Activated naive CD4-positive, alpha-beta T cell treated with anti-CD3 and anti-CD28 coated beads, Interleukin-2, amount 50 U/mL, for 24 hours (primary cell): ENCODE measurements around the gene SYT2.
"Not testable (repeated sequence)": the region's sequence is repeated elsewhere in the genome, so short reads cannot be mapped to it uniquely, and the experiment has no call there.

Experiments used
- H3K27ac Mint-ChIP-seq: one replicate; pipeline ENCODE4 v1.8.0; 2021; ENCODE audit warnings: mild to moderate bottlenecking, mixed read lengths
- H3K27me3 Mint-ChIP-seq: one replicate; pipeline ENCODE4 v1.8.0; 2021; ENCODE audit warnings: mixed read lengths
- H3K36me3 Mint-ChIP-seq: one replicate; pipeline ENCODE4 v1.8.0; 2021; ENCODE audit warnings: mixed read lengths
- H3K4me1 Mint-ChIP-seq: one replicate; pipeline ENCODE4 v1.8.0; 2021; ENCODE audit warnings: mixed read lengths
- H3K4me3 Mint-ChIP-seq: one replicate; pipeline ENCODE4 v1.8.0; 2021; ENCODE audit warnings: mild to moderate bottlenecking, mixed read lengths
- H3K9me3 Mint-ChIP-seq: one replicate; pipeline ENCODE4 v1.8.0; 2021; ENCODE audit warnings: mixed read lengths

The SYT2 gene

DNA sequence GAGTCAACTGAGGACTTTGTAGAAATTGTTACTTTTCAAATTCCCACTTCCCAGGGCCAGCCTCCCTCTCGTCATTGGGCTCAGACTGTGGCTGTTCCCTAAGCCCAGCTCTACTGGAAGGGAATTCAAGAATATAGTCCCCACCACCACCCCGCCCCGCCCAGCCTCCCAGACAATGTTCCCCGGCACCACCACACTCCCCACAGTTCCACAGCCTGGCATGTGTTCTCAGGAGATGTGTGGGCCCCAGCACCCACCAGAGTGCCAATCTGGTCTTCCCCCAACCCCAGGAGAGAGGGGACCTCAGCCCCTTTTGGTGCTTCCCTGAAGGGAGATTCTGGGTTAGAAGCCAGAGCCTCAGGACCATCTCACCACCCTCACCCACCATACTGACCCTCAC, 120.1 kb downstream of the SYT2 start:
- no peaks in the 10 kb centered on the region for H3K36me3 Mint-ChIP-seq
- H3K27ac Mint-ChIP-seq = no peak overlapping the region
- H3K4me1 Mint-ChIP-seq = no peaks in the 10 kb centered on the region
- no peaks in the 10 kb centered on the region for H3K9me3 Mint-ChIP-seq
- H3K27me3 Mint-ChIP-seq = no peaks in the 10 kb centered on the region
- no peak overlapping the region for H3K4me3 Mint-ChIP-seq

DNA sequence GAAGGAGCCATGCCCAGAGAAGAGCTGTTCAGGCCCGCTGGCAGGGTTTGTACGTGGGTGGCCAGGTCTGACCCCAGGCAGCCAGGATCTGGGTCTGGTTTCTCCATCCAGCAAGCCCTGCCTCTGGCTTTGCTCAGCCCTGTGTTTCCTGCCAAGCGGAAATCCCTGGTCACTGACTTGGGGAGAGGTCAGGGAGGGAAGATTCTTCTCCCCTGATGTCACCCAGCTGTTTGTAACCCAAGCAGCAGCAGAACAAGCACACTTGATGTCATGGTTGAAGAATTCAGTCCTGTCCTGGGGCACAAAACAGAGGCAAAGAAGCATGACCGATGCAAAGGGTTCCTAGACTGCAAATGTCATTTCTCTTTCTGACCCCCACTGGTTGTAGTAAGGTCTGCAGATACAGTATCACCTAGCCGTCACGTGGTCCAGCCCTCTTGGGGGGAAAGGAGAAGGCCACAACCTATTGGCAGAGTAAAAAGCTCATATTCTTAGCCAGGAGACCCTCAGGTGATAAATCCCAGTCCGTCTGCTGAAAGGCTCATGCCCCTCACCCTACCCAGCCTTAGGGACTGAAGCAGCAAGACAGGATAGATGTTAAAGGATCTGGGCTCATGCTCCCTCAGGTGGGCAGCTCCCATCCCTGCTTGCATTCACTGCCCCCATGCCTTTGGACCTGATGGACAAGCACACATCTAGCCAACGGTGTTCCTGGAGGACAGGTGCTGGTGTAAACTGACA, 120.9 kb downstream of the SYT2 start:
- H3K27me3 Mint-ChIP-seq = no peaks in the 10 kb centered on the region
- H3K27ac Mint-ChIP-seq = no peak overlapping the region
- no peaks in the 10 kb centered on the region for H3K36me3 Mint-ChIP-seq
- H3K9me3 Mint-ChIP-seq = no peaks in the 10 kb centered on the region
- H3K4me1 Mint-ChIP-seq = no peaks in the 10 kb centered on the region
- no peak overlapping the region for H3K4me3 Mint-ChIP-seq

DNA sequence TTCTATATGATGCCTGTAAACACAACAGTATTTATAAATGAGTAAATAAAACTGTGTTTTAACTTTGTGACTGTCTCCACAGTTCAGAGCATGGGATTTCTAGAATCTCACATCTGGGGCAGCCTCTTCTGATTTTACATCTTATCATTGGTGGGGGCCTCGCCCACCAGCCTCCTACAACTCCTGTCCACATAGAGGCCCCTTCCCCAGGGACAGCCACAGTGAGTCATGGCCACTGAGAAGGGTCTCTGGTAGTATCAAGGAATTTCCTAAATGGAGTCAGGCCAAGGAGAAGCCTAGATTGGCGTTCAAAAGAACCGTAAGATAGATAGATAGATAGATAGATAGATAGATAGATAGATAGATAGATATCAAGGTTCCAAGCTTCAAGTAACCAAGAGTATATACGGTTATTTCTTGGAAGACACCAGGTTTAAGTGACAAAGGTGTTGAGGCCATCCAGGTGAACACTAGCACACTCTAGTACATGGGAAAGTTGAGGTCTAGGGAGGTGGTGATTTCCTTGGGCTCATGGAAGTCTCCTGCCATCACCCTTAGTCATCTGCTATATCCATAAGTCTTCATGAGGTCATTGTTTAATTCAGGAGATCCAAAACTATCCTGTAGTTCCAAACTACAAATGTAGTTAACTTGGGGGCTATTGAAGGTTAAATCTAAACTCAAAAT, 121.6 kb downstream of the SYT2 start:
- H3K36me3 Mint-ChIP-seq = no peaks in the 10 kb centered on the region
- H3K4me1 Mint-ChIP-seq = no peaks in the 10 kb centered on the region
- no peak overlapping the region for H3K27ac Mint-ChIP-seq
- no peak overlapping the region for H3K4me3 Mint-ChIP-seq
- no peaks in the 10 kb centered on the region for H3K27me3 Mint-ChIP-seq
- H3K9me3 Mint-ChIP-seq = no peaks in the 10 kb centered on the region

DNA sequence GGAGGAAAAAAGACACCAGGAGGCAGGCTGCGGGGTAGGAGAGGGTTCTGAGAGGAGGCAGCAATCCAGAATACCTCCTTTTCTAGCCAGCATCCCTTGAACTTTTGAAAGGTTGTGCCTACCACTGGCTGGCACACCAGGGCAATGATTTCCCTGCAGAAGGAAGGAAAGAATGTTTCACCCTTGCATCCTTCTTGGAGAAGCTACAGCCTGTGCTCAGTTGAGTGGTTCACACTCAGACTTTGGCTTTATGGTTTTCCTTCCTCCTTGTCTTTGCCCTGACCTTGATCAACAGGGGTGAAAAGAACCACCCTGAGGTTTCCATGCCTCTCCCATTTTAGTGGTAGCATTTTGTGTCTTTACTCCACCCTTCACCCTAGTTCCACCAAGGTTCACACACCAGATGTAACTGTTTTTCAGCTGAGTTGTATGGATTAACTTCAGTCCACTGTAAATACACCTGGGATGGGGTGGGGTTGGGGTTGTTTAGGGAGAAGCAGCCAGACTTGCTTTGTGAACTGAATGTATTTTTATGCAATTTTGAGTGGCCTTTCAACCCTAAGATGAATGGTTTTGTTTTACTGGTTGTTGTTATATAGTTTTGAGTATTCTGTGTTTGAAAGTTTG, 122.3 kb downstream of the SYT2 start:
- Mint-ChIP-seq H3K36me3 (no peaks in the 10 kb centered on the region), H3K9me3 (no peaks in the 10 kb centered on the region), H3K27me3 (no peaks in the 10 kb centered on the region), H3K27ac (peak overlapping the region; percentile 47), H3K4me3 (no peak overlapping the region), H3K4me1 (no peaks in the 10 kb centered on the region)

DNA sequence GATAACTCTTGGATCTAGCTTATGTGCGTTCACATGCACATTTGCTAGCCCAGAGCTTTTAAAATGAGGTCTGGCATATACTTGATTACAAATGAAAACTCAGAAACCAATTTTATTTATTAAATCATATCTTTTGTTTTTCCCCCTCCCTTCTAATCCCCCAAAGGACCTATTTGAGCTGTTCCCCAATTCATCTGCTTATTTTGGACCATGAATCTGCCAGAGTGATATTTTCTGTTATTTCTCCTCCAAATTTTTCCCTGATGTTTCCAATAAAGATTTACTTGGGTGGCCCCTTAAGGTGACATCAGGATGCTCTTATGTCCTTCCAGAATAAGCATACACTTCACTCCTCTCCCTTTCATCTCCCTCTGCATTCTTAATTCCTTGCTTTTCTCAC, 123.4 kb downstream of the SYT2 start:
- no peaks in the 10 kb centered on the region for H3K9me3 Mint-ChIP-seq
- no peaks in the 10 kb centered on the region for H3K27me3 Mint-ChIP-seq

DNA sequence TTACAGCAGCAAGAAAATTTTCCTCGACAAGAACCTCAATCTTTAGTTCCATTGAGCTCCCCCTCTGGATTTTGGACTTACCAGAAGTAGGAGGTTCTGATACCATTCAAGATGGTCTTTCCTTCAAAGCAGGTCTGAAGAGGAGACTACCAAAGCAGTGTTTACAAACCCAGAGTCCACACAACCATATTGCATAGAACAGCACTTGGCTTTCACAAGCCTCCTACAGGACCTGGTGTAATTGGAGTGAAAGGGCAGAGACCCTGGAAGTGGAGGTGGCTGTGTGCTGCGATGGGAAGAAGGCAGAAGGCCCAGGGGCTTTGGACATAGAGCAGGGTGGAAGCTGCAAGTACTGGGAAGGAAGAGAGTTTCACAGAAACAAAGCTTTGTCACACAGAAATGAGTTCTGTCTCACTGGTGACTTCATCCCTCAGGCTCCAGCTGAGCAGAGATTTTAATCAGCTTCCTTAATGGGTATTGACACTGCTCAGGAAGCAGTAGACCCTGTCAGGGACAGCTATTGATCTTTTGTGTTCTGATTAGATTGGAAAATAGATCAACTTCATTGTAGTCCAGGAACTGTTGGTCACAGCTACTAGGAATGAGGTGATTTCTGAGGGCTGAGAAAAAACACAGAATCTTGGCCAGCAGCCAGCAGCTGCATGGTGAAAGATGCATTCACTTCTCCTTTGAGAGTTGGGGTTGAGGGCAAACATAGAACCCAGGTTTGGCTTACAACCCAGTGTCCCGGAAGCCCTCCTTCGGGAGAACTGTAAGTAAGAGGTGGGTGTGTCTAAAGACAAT, 124.0 kb downstream of the SYT2 start:
- Mint-ChIP-seq H3K27ac (no peak overlapping the region), H3K9me3 (no peaks in the 10 kb centered on the region), H3K27me3 (no peaks in the 10 kb centered on the region), H3K4me3 (no peak overlapping the region), H3K36me3 (peaks cover 7% of the 10 kb centered on the region), H3K4me1 (no peaks in the 10 kb centered on the region)

More for the DNA sequence above, 123.4 kb downstream of the SYT2 start:
- no peaks in the 10 kb centered on the region for H3K4me1 Mint-ChIP-seq
- peaks cover 5% of the 10 kb centered on the region for H3K36me3 Mint-ChIP-seq
- H3K27ac Mint-ChIP-seq = no peak overlapping the region
- H3K4me3 Mint-ChIP-seq = no peak overlapping the region

DNA sequence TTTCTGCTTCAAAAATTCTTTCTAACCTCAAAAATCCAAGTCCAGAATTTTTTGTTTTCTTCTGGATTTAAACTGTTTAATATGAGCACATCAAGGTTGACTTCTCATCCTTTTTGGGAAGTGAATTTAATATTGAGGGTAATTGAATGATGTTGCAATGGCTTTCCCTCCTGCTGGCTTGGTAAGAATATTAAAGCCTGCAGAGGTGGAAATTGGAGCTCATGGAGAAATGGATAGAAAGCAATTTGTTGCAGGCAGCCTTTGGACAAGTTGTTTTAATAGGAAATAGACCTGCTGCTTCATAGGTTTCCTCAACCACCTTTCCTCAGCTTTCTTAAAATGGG, 124.7 kb downstream of the SYT2 start:
- Mint-ChIP-seq H3K36me3 (peaks cover 10% of the 10 kb centered on the region), H3K27ac (no peak overlapping the region), H3K27me3 (no peaks in the 10 kb centered on the region)

DNA sequence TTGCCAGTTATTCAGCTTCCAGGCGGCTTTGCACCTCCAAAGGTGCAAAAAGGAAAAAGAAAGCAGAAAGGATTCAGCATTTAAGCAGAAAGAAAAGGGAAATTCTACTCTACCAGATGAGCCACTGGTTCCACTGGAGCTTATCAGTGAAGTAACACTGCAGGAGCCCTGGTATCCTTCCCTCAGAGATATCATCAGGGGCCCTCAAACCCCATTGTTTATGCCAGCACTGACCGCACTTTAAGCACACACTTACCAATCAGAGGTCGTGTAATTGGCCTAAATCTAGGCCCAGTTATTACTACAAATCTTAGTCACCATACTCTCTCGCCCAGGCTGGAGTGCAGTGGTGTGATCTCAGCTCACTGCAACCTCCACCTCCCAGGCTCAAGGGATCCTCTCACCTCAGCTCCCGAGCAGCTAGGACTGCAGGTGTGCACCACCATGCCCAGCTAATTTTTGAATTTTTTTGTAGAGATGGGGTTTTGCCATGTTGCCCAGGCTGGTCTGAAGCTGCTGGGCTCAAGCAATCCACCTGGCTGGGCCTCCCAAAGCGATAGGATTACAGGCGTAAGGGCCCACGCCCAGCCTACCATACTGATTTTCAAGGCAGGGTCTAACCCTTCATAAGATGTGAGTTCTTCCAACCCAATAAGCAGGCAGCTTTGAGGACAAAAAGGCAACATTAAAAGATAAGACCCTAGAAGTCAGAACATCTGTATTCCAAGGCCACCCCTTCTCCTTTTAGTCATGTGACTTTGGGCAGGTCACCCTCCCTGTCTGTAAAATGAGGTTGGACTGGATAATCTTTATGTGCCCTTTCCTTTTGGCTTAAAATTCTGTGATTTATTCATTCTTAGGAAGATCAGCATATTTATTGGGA, 125.3 kb downstream of the SYT2 start:
- Mint-ChIP-seq H3K9me3 (no peaks in the 10 kb centered on the region), H3K4me3 (no peak overlapping the region), H3K4me1 (no peaks in the 10 kb centered on the region), H3K36me3 (peaks cover 11% of the 10 kb centered on the region), H3K27ac (no peak overlapping the region), H3K27me3 (no peaks in the 10 kb centered on the region)

More for the DNA sequence above, 124.7 kb downstream of the SYT2 start:
- no peak overlapping the region for H3K4me3 Mint-ChIP-seq
- no peaks in the 10 kb centered on the region for H3K9me3 Mint-ChIP-seq
- no peaks in the 10 kb centered on the region for H3K4me1 Mint-ChIP-seq

DNA sequence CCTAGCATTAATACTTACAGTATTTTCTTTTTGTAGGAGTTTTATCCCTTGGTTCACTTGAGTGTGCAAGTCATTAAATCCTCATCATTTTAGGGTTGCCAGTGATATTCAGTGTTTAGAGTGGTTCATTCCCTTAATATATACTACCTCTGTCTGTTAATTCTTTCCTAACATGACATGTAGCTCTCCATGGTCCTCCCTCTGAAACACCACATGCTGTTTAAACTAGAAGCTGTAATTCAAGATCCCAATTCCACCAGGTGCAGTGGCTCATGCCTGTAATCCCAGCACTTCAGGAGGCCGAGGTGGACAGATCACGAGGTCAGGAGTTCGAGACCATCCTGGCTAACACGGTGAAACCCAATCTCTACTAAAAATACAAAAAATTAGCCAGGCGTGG, 127.9 kb downstream of the SYT2 start:
- not testable (repeated sequence) for H3K27me3 Mint-ChIP-seq, H3K4me3 Mint-ChIP-seq, H3K9me3 Mint-ChIP-seq, H3K27ac Mint-ChIP-seq, H3K4me1 Mint-ChIP-seq
- H3K36me3 Mint-ChIP-seq = peaks cover 11% of the 10 kb centered on the region

DNA sequence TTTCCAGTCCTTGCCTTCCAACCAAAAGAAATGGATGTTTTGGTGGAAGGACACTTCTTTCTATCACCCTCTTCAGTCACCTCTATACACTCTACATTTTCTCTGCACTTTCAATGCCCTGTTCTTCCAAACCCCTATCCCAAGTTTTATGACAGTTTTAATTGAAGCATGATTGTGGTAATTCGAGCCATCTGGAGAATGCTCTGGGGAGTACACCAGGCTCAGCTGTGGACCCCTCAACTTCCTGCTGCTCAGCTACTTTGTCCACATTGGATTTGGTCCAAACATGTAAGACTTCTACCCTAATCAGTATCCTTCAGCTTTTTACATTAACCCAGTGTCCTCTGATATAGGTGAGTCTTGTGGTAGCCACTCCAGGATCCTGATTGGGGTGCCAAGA, 129.6 kb downstream of the SYT2 start:
- H3K4me1 Mint-ChIP-seq = no peaks in the 10 kb centered on the region
- peaks cover 11% of the 10 kb centered on the region for H3K36me3 Mint-ChIP-seq
- no peaks in the 10 kb centered on the region for H3K9me3 Mint-ChIP-seq
- no peaks in the 10 kb centered on the region for H3K27me3 Mint-ChIP-seq
- H3K4me3 Mint-ChIP-seq = no peak overlapping the region
- H3K27ac Mint-ChIP-seq = peak overlapping the region; percentile 69

DNA sequence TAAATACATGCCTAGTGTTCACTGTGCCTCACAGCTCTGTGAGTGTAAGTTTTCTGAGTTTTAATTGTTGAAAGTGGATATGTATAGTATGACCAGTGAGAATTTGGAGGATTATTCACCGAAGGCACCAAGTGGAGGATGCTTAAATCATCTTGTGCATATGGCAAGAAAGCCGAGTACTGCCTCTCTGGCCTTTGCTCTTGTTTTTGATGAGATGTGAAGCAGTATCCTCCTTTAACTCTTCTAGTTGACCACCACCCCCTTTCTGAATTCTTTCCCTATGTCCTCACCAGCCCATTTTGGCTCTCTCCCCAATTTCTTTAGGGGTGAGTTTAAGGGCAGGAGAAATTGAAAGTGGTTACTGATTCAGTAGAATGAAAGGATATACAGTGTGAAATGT, 130.4 kb downstream of the SYT2 start:
- no peaks in the 10 kb centered on the region for H3K27me3 Mint-ChIP-seq
- no peaks in the 10 kb centered on the region for H3K4me1 Mint-ChIP-seq
- no peak overlapping the region for H3K27ac Mint-ChIP-seq
- peaks cover 14% of the 10 kb centered on the region for H3K36me3 Mint-ChIP-seq
- no peak overlapping the region for H3K4me3 Mint-ChIP-seq
- H3K9me3 Mint-ChIP-seq = no peaks in the 10 kb centered on the region

DNA sequence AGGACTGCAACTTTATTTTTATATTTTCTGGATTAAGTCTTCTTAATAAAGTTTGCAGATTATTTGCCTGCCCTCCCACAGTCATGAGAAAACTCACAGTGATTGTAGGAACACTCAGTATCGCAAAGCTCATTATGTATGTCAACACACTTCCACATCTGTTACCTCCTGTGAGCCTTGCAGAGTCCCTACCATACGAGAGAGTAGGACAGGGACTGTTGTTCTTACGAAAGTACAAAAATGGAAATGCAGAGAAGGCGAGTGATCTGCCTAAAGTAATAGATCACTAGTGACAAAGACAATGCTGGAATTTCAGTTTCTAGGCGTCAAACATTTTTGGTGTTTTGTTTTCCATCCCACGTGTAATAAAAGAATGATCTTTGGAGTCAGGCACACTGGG, 131.7 kb downstream of the SYT2 start:
- no peaks in the 10 kb centered on the region for H3K27me3 Mint-ChIP-seq
- H3K4me1 Mint-ChIP-seq = no peaks in the 10 kb centered on the region
- H3K9me3 Mint-ChIP-seq = no peaks in the 10 kb centered on the region
- H3K4me3 Mint-ChIP-seq = no peak overlapping the region
- H3K27ac Mint-ChIP-seq = no peak overlapping the region
- peaks cover 16% of the 10 kb centered on the region for H3K36me3 Mint-ChIP-seq

DNA sequence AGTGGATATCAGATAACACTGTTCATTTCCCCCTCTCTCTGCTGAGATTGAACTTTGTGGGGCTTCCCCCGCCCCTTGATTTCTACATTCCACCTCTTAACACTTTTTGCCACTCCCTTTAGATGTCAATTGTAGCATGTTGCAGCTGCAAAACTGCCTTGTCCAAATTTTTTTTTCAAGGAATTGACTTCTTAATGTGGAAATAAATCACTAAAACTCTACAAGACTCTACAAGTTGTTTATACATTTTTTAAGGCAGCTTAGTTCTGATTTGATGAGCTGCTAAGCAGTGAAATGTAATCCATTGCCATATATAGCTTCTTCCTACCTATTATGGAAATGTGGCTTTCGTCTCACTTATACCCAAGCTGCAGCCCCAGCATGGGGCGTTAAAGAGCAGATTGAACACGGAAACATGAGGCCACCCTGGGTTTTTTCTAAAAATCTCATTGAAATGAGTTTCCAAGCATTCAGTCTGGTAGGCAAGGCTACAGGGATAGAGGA, 132.2 kb downstream of the SYT2 start:
- no peaks in the 10 kb centered on the region for H3K27me3 Mint-ChIP-seq
- no peaks in the 10 kb centered on the region for H3K9me3 Mint-ChIP-seq
- H3K27ac Mint-ChIP-seq = no peak overlapping the region
- no peaks in the 10 kb centered on the region for H3K4me1 Mint-ChIP-seq
- no peak overlapping the region for H3K4me3 Mint-ChIP-seq
- H3K36me3 Mint-ChIP-seq = peaks cover 19% of the 10 kb centered on the region

DNA sequence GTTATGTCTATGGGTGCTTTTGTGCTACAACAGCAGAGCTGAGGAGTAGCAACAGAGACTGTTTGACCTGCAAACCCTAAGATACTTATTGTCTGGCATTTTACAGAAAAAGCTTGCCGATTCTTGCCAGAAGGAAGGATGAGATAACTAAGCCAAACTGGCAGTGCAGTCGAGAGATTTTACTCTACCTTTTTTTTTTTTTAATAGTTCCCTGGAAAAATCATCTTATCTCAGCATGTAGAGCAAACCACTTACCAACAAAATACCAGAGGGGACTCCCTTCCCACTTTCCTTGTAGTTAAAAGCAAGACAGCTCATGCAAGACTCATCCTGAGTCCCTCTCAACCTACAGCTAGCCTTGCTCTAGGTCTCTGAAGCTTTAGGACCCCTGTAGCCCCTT, 132.9 kb downstream of the SYT2 start:
- Mint-ChIP-seq H3K9me3 (no peaks in the 10 kb centered on the region), H3K27ac (no peak overlapping the region), H3K36me3 (peaks cover 21% of the 10 kb centered on the region), H3K4me3 (no peak overlapping the region), H3K27me3 (no peaks in the 10 kb centered on the region), H3K4me1 (no peaks in the 10 kb centered on the region)

DNA sequence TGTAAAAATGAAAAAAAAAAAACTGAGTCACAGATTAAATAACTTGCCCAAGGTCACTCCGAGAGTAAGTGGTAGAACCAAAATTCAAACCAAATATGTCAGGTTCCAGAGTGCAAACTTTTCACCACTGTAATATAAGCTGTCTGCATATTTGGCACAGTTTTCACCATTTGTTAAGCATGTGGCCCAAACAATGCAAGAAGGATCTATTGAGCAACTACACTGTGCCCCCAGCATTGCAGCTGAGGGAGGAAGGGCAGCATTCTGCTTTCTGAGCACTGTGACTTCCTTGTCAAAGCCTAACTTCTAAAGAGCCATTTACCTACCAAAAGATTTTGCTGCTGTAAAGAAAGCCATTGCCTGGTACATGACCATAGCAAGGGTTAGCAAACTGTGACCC, 133.4 kb downstream of the SYT2 start:
- Mint-ChIP-seq H3K4me3 (no peak overlapping the region), H3K36me3 (peaks cover 17% of the 10 kb centered on the region), H3K27me3 (no peaks in the 10 kb centered on the region), H3K4me1 (no peaks in the 10 kb centered on the region), H3K9me3 (no peaks in the 10 kb centered on the region), H3K27ac (no peak overlapping the region)
